GM12878 (cell line): ENCODE measurements around the gene NCAPD2. TPM values are rescaled to one million over a fixed set of nuclear protein-coding genes. Genes with fewer than 3 reads are reported as not detected.

Source experiments
- BCL11A ChIP-seq: IDR thresholded peaks from 2 replicates; pipeline ENCODE4 v1.6.1; 2011; ENCODE audit warnings: low read depth, low read length
- EED ChIP-seq: sonication (generic); IDR thresholded peaks from 2 replicates; pipeline ENCODE4 v1.6.1; 2016; ENCODE audit warnings: antibody characterized with exemption, low read depth
- EGR1 ChIP-seq, 2 experiments: IDR thresholded peaks; 1 replicate in 1 of 2; 2 replicates in 1 of 2; pipeline ENCODE4 v1.6.1; 2011 to 2012; ENCODE audit warnings: low read depth in 2 of 2, low read length in 2 of 2, borderline replicate concordance in 1 of 2, mild to moderate bottlenecking in 1 of 2, moderate library complexity in 1 of 2
- FOS ChIP-seq: IDR thresholded peaks from 3 replicates; pipeline ENCODE4 v1.6.1; 2011; ENCODE audit warnings: borderline replicate concordance; ENCODE audit not compliant: insufficient read length; ENCODE audit errors: extremely low read depth
- FOXM1 ChIP-seq: IDR thresholded peaks from 2 replicates; pipeline ENCODE4 v1.6.1; 2012; ENCODE audit warnings: low read depth, mild to moderate bottlenecking, inconsistent platforms, low read length, moderate library complexity
- IKZF1 ChIP-seq: fragments of 450-650 bp; conservative IDR thresholded peaks from 2 replicates; pipeline ENCODE4 v1.6.1; 2017; ENCODE audit warnings: antibody characterized with exemption, mild to moderate bottlenecking
- KLF5 ChIP-seq: fragments of 450-650 bp; IDR thresholded peaks from 2 replicates; pipeline ENCODE4 v1.6.1; 2014; ENCODE audit warnings: mild to moderate bottlenecking; ENCODE audit not compliant: partially characterized antibody
- NFYB ChIP-seq: IDR thresholded peaks from 2 replicates; pipeline ENCODE4 v1.6.1; 2011; ENCODE audit warnings: low read depth, mild to moderate bottlenecking, low read length, improper control_type of control experiment, moderate library complexity; ENCODE audit not compliant: insufficient read depth
- PBX3 ChIP-seq: IDR thresholded peaks from 2 replicates; pipeline ENCODE4 v1.6.1; 2011; ENCODE audit warnings: mild to moderate bottlenecking, low read depth, low read length, moderate library complexity; ENCODE audit not compliant: insufficient replicate concordance
- PRDM15 ChIP-seq: fragments of 450-650 bp; formaldehyde crosslinking; IDR thresholded peaks from 2 replicates; pipeline ENCODE4 v1.4.0; 2020; ENCODE audit warnings: mild to moderate bottlenecking, moderate library complexity
- SKIL ChIP-seq: fragments of 450-650 bp; IDR thresholded peaks from 2 replicates; pipeline ENCODE4 v1.6.1; 2017; ENCODE audit warnings: mild to moderate bottlenecking, low read depth, inconsistent platforms; ENCODE audit not compliant: poor library complexity, severe bottlenecking
- USF1 ChIP-seq: IDR thresholded peaks from 2 replicates; pipeline ENCODE4 v1.6.1; 2011; ENCODE audit warnings: borderline replicate concordance, low read depth, mild to moderate bottlenecking, moderate library complexity, mixed read lengths, low read length; ENCODE audit not compliant: insufficient read depth; ENCODE audit errors: extremely low read length
- ZBTB33 ChIP-seq: fragments of 450-650 bp; IDR thresholded peaks from 2 replicates; pipeline ENCODE4 v1.6.1; 2017; ENCODE audit warnings: mild to moderate bottlenecking
- ZBTB4 ChIP-seq: fragments of 450-650 bp; formaldehyde crosslinking; IDR thresholded peaks from 2 replicates; pipeline ENCODE4 v1.4.0; 2022; ENCODE audit warnings: mild to moderate bottlenecking, moderate library complexity
- polyA plus RNA-seq, 11 experiments: library from polyadenylated mRNA; depleted of rRNA in 4 of 11; unstranded in 6 of 11; stranded (reverse) in 5 of 11; fragments of >200 nt; fragmentation: Nextera tagmentation in 4 of 11; fragmentation: Illumina TruSeq in 1 of 11; extraction: Ambion mirVana in 4 of 11; extraction: Trizol in 1 of 11; gene quantifications; 1 replicate in 1 of 11; 2 replicates in 10 of 11; pipeline versions ENCODE4 v1.2.1 to v1.2.3, GENCODE V29; 2011 to 2016; ENCODE audit warnings: inconsistent platforms in 2 of 11, missing spikeins in 2 of 11, low read depth in 1 of 11
- total RNA-seq, 4 experiments: library from RNA; depleted of rRNA in 3 of 4; stranded (reverse); fragments of >200 nt in 3 of 4; fragmentation: Illumina TruSeq in 1 of 4; extraction: Trizol in 1 of 4; gene quantifications; 2 replicates each; pipeline versions ENCODE4 v1.2.1 to v1.2.3, GENCODE V29; 2013 to 2021

Gene NCAPD2
- total and polyA plus RNA-seq, 10 of the 15 experiments (the other 5 are each of a cell fraction or from before 2014, with no cell fraction given) = 24.2 to 160 (median 110) TPM

GRCh38 chr12:6540181-6540877 is 46.4 kb downstream of the NCAPD2 start (continued):
- TF ChIP-seq PRDM15 (CRISPR knock-in tag) (no peak), FOS (no peak), EGR1 (IDR thresholded peaks at IDR 0.05; ENCODE audit: borderline replicate concordance in 1 of 2, low read depth in 2 of 2, low read length in 2 of 2) (peak in 1 of 2 experiments; percentile 17; a peak in 1 of 3 replicates), FOXM1 (no peak), NFYB (no peak), USF1 (no peak), BCL11A (no peak), PBX3 (no peak), IKZF1 (peak; percentile 69; the same call in 1 of the 2 replicates), ZBTB33 (no peak), SKIL (no peak), KLF5 (no peak), ZBTB4 (CRISPR knock-in tag) (no peak), EED (peak; percentile 44; the same call in 1 of the 2 replicates)
